GM19467 (cell line): ENCODE results near the gene CFAP410.
"Not testable (repeated sequence)": the region's sequence is repeated elsewhere in the genome, so short reads cannot be mapped to it uniquely, and the experiment has no call there.

ENCODE experiments used
- ATAC-seq: cut with Tn5 transposase; IDR thresholded peaks from one replicate; pipeline ENCODE4 v1.9.1; 2021; ENCODE audit warnings: mild to moderate bottlenecking, moderate library complexity; ENCODE audit not compliant: unreplicated experiment

CFAP410 gene

GRCh38 chr21:44288251-44289110 lies 50.7 kb downstream of the CFAP410 start:
- ATAC-seq: no peak

- ATAC-seq: no peak
Observed at GRCh38 chr21:44286716-44287632, 52.2 kb downstream of the CFAP410 start.

- ATAC-seq: no peak
Observed at GRCh38 chr21:44286086-44286715, 53.0 kb downstream of the CFAP410 start.

GRCh38 chr21:44285138-44285992 lies 53.8 kb downstream of the CFAP410 start, which contains the start of gene AIRE:
TSS of gene AIRE (plus strand) at chr21:44285876. CDS start at chr21:44286007, 131 bp downstream.
- ATAC-seq: no peak

- no peak for ATAC-seq
Observed at GRCh38 chr21:44283948-44284347, 55.2 kb downstream of the CFAP410 start.

GRCh38 chr21:44283211-44283785 lies 55.9 kb downstream of the CFAP410 start:
- not testable (repeated sequence) for ATAC-seq

- no peak for ATAC-seq
Observed at GRCh38 chr21:44282370-44282769, 56.8 kb downstream of the CFAP410 start.

- no peak for ATAC-seq
Observed at GRCh38 chr21:44281801-44282200, 57.4 kb downstream of the CFAP410 start.

GRCh38 chr21:44279354-44280260 lies 59.6 kb downstream of the CFAP410 start:
- no peak for ATAC-seq
